ENCODE measurements around the gene LHFPL3. TPM values are rescaled to one million over a fixed set of nuclear protein-coding genes. Genes with fewer than 3 reads are reported as not detected.

Gene LHFPL3
- polyA plus RNA-seq, 4 donors, result 5.6 to 7.9 (median 7.0) TPM

DNA sequence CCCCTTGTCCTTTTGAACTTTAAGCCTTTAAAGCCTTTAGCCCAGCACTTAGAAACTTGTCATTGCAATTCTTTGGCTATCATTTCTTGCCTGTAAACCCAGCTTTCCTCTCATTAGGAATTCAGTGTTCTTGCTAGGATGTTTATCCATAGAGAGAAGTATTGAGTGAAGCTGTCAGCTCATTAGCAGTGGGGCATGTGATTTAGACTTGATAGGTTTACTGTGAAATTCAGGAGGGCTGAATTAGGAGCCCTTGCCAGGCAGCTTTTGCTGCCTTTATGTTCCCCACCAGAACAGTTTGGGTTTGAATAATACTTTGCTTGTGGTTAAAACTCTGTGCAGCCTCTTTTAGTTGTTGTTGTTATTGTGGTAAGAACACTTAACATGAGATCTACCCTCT lies 39.5 kb downstream of the LHFPL3 start:
- no peak for DNase-seq (ENCODE audit: low read depth in 4 of 4, low spot score in 3 of 4)

DNA sequence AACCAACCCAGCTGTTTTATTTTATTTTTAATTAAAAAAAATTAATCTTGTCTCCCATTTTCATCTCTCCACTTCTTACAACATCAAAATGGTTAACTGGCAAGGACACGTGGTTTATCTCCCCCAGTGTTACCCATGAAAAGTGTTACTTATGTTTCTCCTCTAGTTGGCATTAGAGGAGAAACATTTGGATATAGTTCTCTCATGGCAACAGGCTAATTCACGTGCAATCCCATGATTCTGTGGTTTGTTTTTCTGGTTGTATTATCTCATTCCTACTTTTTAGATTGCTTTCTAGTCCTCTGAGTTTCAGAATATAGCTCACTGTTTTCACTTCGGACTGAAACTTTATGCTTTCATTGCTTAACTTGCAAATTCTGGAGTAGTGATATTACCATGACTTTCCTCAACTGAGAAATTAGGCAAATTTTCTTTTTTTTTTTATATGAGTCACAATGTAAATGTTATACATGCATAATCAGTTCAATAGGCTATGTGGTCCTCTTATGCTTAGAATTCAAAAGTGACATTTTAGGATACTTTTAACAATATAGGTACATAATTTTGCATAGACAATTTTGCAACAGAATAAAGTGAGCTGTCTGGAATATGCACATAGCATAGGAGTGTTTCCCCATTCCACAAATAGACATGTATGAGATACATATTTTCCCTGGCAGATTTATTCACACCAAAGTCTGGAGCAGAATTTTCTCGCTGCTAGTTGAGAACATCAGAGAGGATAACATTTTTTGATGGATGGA lies 43.0 kb downstream of the LHFPL3 start:
- DNase-seq (ENCODE audit: low read depth in 4 of 4, low spot score in 3 of 4), result no peak

DNA sequence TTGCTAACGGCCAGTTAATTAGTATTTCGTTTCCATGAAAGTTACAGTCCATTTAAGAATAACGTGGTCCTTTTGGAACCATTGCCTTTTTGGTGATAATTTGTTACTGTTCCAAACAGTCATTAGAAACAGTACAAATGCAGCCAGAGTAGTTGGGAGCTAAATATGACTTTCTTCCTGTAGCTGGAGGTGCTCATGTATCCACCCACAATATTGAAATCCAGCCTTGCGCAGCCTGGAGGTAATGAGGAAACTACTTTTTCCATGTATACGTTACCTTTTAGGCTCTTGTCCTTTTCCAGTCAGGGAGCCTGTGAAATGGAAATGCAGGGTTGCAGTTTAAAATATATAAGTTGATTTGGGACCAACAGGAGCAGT lies 43.6 kb downstream of the LHFPL3 start:
- no peak for DNase-seq (ENCODE audit: low read depth in 4 of 4, low spot score in 3 of 4)

DNA sequence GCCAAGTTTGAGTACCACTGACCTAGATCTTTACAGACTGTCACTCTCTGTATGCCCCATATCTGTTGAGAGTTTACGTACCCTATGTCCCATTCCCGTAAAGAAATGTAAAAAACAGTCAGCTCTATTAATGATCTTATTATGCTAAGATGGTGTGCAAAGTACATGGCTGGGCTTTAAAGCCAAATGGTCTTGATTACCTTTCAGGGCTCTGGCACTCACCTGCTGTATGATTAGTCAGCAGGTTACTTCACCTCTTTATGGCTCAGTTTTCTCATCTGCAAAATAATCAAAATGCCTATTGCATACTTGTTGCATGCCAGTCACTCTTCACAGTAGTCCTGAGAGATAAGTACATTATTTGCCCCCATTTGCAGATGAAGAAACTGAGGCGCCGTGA lies 54.2 kb downstream of the LHFPL3 start:
- no peak for DNase-seq (ENCODE audit: low read depth in 4 of 4, low spot score in 3 of 4)

DNA sequence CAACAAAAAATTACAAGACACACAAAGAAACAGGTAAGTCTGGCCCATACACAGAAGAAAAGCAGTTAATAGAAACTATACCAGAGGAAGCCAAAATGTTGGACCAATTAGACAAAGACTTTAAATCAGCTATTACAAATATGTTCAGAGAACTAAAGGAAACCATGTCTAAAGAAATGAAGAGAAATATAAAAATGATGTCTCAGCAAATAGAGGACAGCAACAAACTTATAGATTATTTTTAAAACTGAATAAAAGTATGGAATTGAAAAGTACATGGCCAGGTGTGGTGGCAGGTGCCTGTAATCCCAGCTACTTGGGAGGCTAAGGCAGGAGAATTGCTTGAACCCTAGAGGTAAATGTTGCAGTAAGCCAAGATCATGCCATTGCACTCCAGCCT lies 58.5 kb downstream of the LHFPL3 start:
- no peak for DNase-seq (ENCODE audit: low read depth in 4 of 4, low spot score in 3 of 4)

DNA sequence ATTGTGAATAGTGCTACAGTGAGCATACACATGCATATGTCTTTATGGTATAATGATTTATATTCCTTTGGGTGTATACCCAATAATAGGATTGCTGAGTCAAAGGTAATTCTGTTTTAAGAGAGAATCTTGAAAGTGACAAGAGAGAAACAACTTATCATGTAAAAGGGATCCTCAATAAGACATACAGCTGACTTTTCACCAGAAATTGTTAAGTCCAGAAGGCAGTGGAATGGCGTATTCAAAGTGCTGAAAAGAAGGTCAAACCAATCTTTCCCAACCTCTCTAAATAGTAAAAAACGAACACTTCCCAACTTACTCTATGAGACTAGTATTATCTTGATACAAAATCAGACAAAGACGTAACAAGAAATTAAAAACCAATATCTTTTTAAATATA lies 59.8 kb downstream of the LHFPL3 start:
- no peak for DNase-seq (ENCODE audit: low read depth in 4 of 4, low spot score in 3 of 4)

DNA sequence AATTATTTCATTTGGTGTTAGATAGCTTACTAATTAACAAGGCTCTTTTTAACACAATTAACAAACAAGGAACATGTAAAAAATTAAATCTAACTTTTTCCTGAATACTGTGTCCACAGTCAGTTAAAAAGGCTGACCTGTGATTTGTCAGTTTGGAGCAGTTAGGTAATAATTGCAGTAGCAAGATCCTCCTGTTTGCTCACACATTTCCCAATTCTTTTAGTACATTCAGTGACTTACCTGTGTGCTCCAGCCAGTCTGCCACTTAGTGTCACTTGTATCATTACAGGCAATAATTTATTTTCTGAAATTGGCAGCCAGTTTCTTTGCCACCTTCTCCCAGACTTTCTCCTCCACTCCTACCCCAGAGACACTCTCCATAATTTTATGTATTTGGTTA lies 66.8 kb downstream of the LHFPL3 start:
- no peak for DNase-seq (ENCODE audit: low read depth in 4 of 4, low spot score in 3 of 4)

DNA sequence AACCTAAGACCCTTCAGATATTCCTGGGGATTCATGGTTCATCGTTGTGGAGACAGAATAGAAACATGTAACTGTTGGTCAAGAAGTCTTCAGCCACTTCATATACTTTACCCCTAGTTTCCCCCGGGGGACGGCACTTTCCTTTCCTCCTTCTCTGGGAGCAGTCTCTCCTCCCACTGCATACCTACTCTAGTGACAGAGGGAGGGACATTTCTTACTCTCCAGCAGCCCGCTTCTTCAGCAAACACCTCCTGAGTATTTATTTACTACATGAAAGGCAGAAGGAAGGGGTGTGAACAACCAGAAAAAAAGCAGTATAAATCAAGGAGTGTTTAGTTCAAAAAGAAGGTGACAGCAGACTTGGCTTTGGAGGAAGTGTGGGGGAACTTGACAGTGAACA lies 69.0 kb downstream of the LHFPL3 start:
- no peak for DNase-seq (ENCODE audit: low read depth in 4 of 4, low spot score in 3 of 4)

DNA sequence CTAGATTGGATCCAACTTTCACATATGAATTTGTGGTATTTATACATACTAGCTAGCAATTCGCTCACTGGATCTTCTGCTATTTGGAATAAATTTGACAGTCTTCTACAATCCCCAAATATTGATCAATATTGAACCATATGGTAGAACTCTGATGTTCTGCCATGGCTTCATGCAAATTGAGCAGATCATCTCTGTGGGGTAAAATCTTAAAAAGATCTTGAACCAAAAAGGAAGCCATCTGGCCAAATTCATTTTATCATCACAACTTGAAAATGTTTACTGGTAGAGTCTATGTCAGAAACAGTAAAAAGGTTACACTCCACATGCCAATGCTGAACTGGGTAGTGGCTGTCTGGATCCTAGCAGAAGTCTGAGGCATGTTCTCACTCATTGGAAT lies 80.0 kb downstream of the LHFPL3 start:
- no peak for DNase-seq (ENCODE audit: low read depth in 4 of 4, low spot score in 3 of 4)

DNA sequence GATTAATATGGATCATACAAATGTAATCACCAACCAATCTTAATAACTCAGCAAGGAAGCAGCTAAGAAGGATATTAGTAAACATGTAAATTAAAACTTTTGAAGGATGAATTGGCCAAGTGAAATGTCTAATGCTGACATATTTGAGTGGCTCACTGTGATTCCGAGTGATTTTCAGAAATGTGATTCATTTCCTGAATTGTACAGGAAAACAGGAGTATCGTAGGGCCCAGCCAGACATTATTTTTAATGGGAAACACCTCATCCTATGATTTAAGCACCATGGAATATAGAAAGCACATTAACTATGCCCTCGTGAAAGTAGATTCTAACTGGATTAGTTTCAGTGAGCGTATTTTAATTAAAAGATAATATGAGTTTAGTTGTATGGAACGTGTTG lies 82.3 kb downstream of the LHFPL3 start:
- no peak for DNase-seq (ENCODE audit: low read depth in 4 of 4, low spot score in 3 of 4)

DNA sequence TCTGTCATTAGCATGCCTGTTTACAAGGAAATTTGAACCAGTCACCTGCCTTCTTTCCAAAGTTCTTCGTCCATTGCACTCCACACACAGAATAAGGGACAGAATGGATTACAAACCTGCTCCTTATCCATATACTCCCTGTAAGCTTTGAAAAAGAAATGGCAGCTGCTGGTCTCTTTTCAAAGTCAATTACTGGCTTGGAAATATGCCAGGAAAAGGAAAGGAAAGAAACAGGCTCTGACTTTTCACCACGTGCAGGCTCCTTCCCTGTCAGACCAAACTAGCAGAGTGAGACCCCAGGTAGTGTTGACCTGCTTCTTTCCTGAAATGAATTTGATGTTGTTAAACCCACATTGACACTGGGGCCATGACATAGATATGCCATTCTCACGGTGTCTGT lies 84.5 kb downstream of the LHFPL3 start:
- peak in 1 of 4 donors; percentile 7 for DNase-seq (ENCODE audit: low read depth in 4 of 4, low spot score in 3 of 4)

DNA sequence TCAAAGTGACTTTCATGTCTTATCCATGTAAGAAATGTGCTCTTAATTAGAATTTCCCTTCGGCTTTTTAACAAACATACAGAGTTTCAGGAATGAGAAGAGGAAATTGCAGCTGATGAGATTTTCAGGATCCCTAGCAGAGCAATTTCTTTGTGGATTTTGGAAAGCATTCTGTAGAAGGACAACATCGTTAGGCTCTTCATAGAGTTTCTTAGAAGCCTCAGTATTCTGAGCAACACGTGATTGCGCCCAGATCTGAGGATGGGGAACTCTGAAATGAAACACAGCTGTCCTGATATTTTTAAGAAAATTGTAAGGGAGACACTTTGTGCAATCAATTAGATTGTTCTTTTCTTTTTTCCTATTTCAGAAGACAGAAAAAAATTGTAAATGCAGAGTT lies 85.8 kb downstream of the LHFPL3 start:
- DNase-seq (ENCODE audit: low read depth in 4 of 4, low spot score in 3 of 4), result no peak

DNA sequence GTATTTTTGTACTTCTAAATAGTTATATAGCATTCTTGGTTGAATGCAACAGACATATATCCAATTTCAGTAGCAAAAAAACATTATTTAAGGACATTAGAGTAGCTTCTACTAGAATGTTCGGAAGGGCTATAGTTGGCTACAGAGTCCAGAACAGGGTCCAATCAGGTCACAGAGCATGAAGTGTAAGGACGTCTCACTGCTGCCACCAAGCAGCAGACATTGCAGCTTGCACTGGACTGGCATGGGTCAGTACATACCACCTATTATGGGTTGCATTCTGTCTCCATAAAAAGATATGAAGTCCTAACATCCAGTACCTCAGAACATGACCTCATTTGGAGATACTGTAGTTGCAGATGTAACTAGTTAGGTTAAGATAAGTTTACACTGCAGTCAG lies 87.3 kb downstream of the LHFPL3 start:
- DNase-seq (ENCODE audit: low read depth in 4 of 4, low spot score in 3 of 4), result no peak

DNA sequence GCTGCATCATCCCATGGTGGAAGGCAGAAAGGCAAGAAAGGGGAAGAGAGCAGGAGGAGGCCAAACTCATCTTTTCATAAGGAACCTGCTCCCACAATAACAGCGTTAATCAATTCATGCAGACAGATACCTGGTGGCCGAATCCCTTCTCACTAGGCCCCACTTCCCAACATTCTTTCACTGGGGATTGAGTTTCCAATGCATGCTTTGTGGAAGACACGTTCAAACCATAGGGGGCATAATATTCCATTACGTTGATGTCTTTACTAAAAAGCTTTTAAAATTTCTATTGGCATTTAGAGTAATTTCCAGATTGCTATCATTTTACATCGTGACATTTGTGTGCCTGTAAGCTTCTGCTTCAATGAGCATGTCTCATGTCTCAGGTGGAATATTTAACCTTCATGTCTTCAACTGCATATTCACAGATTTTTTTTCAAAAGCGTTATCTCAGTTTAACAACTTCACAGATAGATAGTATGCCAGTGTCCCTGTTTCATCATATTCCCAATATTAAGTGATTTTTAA lies 88.5 kb downstream of the LHFPL3 start:
- no peak for DNase-seq (ENCODE audit: low read depth in 4 of 4, low spot score in 3 of 4)

DNA sequence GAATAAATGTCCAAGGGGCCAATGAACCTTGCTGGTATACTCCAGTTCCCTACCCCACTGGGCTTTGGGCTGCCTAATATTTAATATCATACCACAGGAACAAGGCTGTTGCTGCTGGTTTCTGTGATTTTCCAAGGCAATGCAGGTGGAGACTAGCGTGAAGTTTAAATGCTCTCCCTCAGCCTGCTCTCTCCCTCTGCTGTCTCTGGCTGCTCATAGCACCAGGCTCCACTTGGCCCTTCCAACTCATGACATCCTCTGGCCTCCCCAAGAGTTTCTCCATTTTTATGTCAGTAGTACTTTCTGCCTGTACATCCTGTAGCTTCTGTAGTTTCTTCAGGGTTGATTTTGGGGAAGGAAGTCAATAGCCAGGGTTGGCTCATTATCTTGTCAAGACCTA lies 103.5 kb downstream of the LHFPL3 start:
- no peak for DNase-seq (ENCODE audit: low read depth in 4 of 4, low spot score in 3 of 4)

DNA sequence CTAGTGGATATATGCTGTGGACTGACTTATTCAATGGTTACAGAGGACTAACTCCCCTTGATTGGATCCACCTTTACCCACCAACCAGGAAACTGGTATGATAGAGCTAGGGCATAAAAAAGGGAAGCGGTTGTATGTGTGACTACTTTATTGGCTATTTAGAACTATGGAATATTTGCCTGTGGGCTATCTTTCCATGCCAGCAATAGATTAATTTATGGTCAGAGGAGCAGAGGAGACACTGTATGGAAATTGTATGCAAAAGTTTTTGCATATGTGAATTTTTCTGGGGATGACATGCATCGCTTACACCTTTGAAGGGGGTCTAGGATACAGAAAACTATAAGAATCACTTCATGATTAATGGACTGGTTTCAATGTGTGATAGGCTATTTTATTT lies 105.7 kb downstream of the LHFPL3 start:
- DNase-seq (ENCODE audit: low read depth in 4 of 4, low spot score in 3 of 4), result no peak

DNA sequence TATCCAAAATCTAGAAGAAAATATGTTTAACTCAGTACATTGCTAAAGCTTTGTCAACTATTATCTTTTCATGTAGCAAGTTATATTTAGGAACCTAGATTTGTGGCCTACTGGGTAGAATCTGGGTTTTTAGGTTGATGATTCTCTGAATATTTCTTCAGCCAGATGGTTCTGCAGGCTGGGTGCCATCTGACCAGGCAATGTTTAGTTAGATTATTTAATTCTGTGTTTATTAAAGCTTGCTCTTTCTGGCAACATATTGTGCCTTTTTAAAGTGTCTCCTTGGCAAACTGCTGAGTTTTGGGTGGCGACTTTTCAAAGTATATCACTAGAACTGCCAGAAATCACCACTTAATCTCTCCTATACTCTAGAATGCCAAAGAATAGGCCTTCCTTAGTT lies 114.1 kb downstream of the LHFPL3 start:
- DNase-seq (ENCODE audit: low read depth in 4 of 4, low spot score in 3 of 4), result no peak

DNA sequence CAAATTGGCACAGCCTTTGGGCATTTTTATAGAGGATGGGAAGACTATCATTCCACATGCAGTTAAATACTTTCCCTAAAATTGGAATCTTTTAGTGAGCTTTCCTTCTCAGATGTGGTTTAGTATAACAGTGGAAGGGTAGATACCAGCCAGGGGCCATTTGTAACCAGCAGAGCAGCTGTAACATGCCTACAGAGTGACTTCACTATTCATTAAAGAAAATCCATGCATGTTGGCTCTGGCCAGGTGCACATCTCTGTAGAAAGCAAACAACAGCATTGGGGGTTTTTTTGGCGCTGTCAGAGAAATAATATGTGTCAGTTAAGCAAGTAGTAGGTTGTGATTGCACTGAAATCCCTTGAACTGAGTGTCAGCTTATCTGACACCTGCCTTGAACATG lies 115.6 kb downstream of the LHFPL3 start:
- DNase-seq (ENCODE audit: low read depth in 4 of 4, low spot score in 3 of 4), result no peak

DNA sequence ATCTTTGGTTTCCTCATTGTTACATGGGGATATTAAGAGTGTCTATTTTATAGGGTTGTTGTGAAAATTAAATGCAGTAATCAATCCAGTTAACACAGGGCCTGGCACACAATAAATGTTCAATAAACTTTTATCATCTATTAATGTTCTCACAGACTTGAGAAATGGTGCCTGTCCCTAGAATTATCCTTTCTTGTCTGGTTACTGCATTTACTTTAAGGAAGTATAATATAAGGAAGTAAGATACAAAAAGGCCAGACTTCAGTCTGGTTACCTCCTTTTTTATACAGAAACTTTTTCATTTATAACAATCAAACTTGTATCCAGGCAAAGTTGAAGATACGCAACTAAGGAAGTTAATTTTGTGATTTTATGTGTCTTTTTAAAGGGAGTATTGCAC lies 117.0 kb downstream of the LHFPL3 start:
- no peak for DNase-seq (ENCODE audit: low read depth in 4 of 4, low spot score in 3 of 4)

DNA sequence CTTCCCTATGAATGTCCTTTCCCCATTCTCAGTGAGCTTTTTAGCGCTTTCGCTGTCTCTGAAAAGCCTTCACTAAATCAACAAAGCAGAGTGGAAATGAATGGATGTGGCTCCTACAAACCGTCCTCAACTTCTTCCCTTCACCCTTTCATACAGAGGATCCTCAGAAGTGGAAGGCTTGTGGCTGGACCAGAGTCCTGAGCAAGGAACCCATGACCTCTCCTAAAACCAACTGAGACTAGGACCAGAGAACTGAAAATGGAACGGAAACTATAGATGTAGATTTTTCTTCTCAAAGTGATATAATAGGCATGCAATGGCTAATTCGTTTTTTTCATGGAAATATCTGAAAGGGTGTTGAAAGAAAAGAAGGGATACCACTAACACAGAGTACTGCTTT lies 122.5 kb downstream of the LHFPL3 start:
- no peak for DNase-seq (ENCODE audit: low read depth in 4 of 4, low spot score in 3 of 4)

DNA sequence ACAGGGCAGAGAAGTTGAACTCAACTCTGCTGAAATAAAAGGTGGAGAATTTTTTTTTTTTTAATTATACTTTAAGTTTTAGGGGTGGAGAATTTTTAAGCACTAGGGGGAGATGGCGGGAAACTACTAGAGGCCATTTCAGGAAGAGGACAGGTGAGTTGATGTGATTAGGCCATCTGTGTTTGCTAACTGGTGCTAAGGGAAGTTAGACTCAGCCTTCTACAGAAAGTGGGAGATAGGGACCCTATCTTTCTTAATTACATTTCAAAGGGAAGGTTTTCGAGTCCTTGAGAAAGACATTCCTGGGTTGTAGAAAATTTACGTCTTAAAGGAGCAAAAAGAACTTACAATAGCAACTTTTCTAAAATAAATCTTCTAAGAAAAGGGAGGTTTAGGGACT lies 124.8 kb downstream of the LHFPL3 start:
- DNase-seq (ENCODE audit: low read depth in 4 of 4, low spot score in 3 of 4), result no peak

DNA sequence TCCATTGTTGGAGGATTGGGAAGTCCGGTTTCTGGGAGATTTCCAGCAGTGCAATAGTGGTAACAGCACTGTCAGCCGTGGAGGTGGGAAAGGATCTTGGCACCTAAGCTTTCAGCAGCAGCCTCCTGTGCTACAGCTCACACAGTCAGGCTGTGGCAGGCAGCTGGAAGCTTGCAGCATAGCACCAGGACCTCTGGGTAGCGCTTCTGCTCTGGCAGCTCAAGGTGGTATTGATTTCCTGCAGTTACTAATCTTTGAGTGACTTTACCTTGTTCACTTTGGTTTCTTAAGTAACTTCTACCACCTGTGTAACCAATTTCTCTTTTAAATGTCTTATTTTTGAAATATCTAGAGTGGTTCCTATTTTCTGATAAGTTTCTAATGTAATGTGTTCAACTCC lies 130.5 kb downstream of the LHFPL3 start:
- DNase-seq (ENCODE audit: low read depth in 4 of 4, low spot score in 3 of 4), result no peak

Measured in right renal pelvis (tissue), 4 donors.